ENCODE data around the gene HEATR5A. TPM values are rescaled to one million over a fixed set of nuclear protein-coding genes. Genes with fewer than 3 reads are reported as not detected.

HEATR5A gene
- total and polyA plus RNA-seq, 10 donors: 4.4 to 52.2 (median 33.3) TPM

DNA sequence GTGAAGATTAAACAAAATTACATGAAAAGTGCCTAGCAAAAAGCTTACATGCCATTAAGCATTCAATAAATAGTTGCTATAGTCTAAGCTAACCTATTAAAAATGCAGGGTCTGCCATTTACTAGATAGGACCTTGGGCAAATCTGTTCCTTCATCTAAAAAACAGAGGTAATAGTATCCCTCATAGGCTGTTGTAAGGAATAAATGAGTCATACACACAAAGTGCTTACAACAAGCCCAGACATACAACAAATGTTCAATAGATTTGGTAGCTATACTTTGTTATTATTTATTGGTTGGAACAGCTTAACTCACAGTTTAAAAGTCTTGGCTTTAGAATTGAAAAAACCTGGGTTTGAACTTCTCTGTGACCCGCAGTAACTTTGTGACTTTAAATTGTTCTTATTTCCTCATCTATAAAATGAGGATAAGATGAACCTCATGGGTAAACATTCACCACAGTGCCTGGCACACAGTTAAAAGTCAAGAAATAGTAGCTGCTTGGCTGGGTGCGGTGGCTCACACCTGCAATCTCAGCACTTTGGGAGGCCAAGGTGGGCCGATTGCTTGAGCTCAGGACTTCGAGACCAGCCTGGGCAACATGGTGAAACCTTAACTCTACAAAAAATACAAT is 24.7 kb downstream of the HEATR5A start:
- intact Hi-C loops (cut with DNase I; ENCODE audit: low total_unique reads): no loop called here
- H3K27ac ChIP-seq: no peak overlapping the region
- no peak for TF ChIP-seq CTCF (IDR thresholded peaks at IDR 0.05 in 8 of 11, conservative IDR thresholded peaks at IDR 0.05 in 3 of 11)
- H3K36me3 ChIP-seq: peaks cover 4 to 98% (median 42%) of the 10 kb centered on the region in 6 donors
- no peaks in the 10 kb centered on the region for H3K9me3 ChIP-seq
- DNase-seq: no peak
- H3K4me1 ChIP-seq: no peaks in the 10 kb centered on the region
- no peaks in the 10 kb centered on the region for H3K27me3 ChIP-seq (replicated peaks in 1 of 7)
- no peak overlapping the region for H3K4me3 ChIP-seq
- WGBS, 5 donors: 91 to 98% (median 97%) methylated on average over 4 of the region's 4 CpGs

- DNase-seq: no peak
- 71 to 91% (median 77%) methylated on average over 3 of the region's 3 CpGs for WGBS, 5 donors
- no peak for TF ChIP-seq CTCF (IDR thresholded peaks at IDR 0.05 in 8 of 11, conservative IDR thresholded peaks at IDR 0.05 in 3 of 11)
- no peak for TF ChIP-seq POLR2AphosphoS5 (IDR thresholded peaks at IDR 0.05)
- no peak for TF ChIP-seq POLR2A (IDR thresholded peaks at IDR 0.05)
- no peaks in the 10 kb centered on the region for H3K4me1 ChIP-seq
- peaks cover 4 to 98% (median 42%) of the 10 kb centered on the region in 6 donors for H3K36me3 ChIP-seq
- no peaks in the 10 kb centered on the region for H3K27me3 ChIP-seq (replicated peaks in 1 of 7)
- intact Hi-C loops (cut with DNase I; ENCODE audit: low total_unique reads): no loop called here
- no peak overlapping the region for H3K4me3 ChIP-seq
- H3K9me3 ChIP-seq: no peaks in the 10 kb centered on the region
- H3K27ac ChIP-seq: no peak overlapping the region
These were observed 25.2 kb downstream of the HEATR5A start for GRCh38 chr14:31395119-31395518.

- Histone ChIP-seq H3K27me3 (replicated peaks in 1 of 7) (no peaks in the 10 kb centered on the region), H3K36me3 (peaks cover 4 to 86% (median 33%) of the 10 kb centered on the region in 6 donors), H3K4me3 (no peak overlapping the region), H3K9me3 (no peaks in the 10 kb centered on the region), H3K27ac (no peak overlapping the region), H3K4me1 (peaks cover 0 to 8% (median 3%) of the 10 kb centered on the region in 6 donors)
- TF ChIP-seq POLR2AphosphoS5 (IDR thresholded peaks at IDR 0.05) (no peak), POLR2A (IDR thresholded peaks at IDR 0.05) (no peak), CTCF (IDR thresholded peaks at IDR 0.05 in 8 of 11, conservative IDR thresholded peaks at IDR 0.05 in 3 of 11) (no peak)
- no peak for DNase-seq
- intact Hi-C loops (cut with DNase I; ENCODE audit: low total_unique reads): no loop called here
These were observed 28.3 kb downstream of the HEATR5A start for GRCh38 chr14:31391977-31392503.

DNA sequence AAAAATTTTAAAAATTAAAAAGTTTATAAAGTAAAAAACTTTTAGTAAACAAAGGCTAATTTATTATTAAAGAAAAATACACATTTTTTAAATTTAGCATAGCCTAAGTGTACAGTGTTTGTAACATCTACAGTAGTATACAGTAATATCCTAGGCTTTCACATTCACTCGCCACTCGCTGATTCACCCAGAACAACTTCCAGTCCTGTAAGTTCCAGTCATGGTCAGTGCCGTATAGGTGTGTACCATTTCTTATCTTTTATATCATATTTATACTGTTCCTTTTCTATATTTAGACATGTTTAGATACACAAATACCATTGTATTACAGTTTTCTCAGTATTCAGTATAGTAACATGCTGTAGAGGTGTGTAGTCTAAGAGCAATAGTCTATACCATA is 28.9 kb downstream of the HEATR5A start:
- TF ChIP-seq CTCF (IDR thresholded peaks at IDR 0.05 in 8 of 11, conservative IDR thresholded peaks at IDR 0.05 in 3 of 11): no peak
- no peak for TF ChIP-seq POLR2A (IDR thresholded peaks at IDR 0.05)
- TF ChIP-seq POLR2AphosphoS5 (IDR thresholded peaks at IDR 0.05): no peak
- H3K27ac ChIP-seq: no peak overlapping the region
- H3K27me3 ChIP-seq (replicated peaks in 1 of 7): no peaks in the 10 kb centered on the region
- no peak for DNase-seq
- peaks cover 4 to 86% (median 35%) of the 10 kb centered on the region in 6 donors for H3K36me3 ChIP-seq
- 91 to 98% (median 96%) methylated on average over 3 of the region's 3 CpGs for WGBS, 5 donors
- H3K4me1 ChIP-seq: peaks cover 0 to 8% (median 3%) of the 10 kb centered on the region in 6 donors
- no peak overlapping the region for H3K4me3 ChIP-seq
- intact Hi-C loops (cut with DNase I; ENCODE audit: low total_unique reads): no loop called here
- no peaks in the 10 kb centered on the region for H3K9me3 ChIP-seq
